Right kidney (tissue), 1 donor: ENCODE results near the gene CABP4.

Source experiments
- DNase-seq: peaks from one replicate; pipeline ENCODE4 v3.0.0-alpha.2; 2016

CABP4 gene

GRCh38 chr11:67496113-67496512 is 41.0 kb downstream of the CABP4 start:
- no peak for DNase-seq

GRCh38 chr11:67497656-67498291 is 42.6 kb downstream of the CABP4 start:
- no peak for DNase-seq

- DNase-seq = no peak
These were observed 43.4 kb downstream of the CABP4 start for GRCh38 chr11:67498544-67498972.

GRCh38 chr11:67499808-67500483 is 44.8 kb downstream of the CABP4 start:
- DNase-seq = no peak

- no peak for DNase-seq
These were observed 45.3 kb downstream of the CABP4 start for GRCh38 chr11:67500484-67500821.

GRCh38 chr11:67500831-67501715 is 45.9 kb downstream of the CABP4 start:
- DNase-seq = no peak

GRCh38 chr11:67501854-67502253 is 46.7 kb downstream of the CABP4 start:
- no peak for DNase-seq

GRCh38 chr11:67502328-67502979 is 47.3 kb downstream of the CABP4 start:
- no peak for DNase-seq

GRCh38 chr11:67503119-67504004 is 48.2 kb downstream of the CABP4 start:
- no peak for DNase-seq

GRCh38 chr11:67504005-67504949 is 49.1 kb downstream of the CABP4 start:
- peak; percentile 76 for DNase-seq

GRCh38 chr11:67504950-67505581 is 49.9 kb downstream of the CABP4 start, which contains the start of gene PITPNM1:
PITPNM1 (minus strand) TSS chr11:67505363; CDS start chr11:67504180, 1,183 bp downstream.
- DNase-seq = peak; percentile 73

GRCh38 chr11:67505605-67506396 is 50.6 kb downstream of the CABP4 start:
- peak; percentile 85 for DNase-seq

GRCh38 chr11:67506426-67507051 is 51.4 kb downstream of the CABP4 start:
- DNase-seq = no peak

- DNase-seq = no peak
These were observed 52.2 kb downstream of the CABP4 start for GRCh38 chr11:67507242-67507863.

- DNase-seq = peak; percentile 89
These were observed 52.8 kb downstream of the CABP4 start, which contains the start of gene CDK2AP2 for GRCh38 chr11:67507864-67508485. CDK2AP2 (minus strand) TSS chr11:67508162; CDS start chr11:67508082, 80 bp downstream.

GRCh38 chr11:67508486-67509121 is 53.5 kb downstream of the CABP4 start:
- peak; percentile 99 for DNase-seq

- no peak for DNase-seq
These were observed 54.8 kb downstream of the CABP4 start for GRCh38 chr11:67510023-67510345.
